ENCODE data around the gene HOXD1. TPM values are rescaled to one million over a fixed set of nuclear protein-coding genes. Genes with fewer than 3 reads are reported as not detected.

HOXD1 gene
- total RNA-seq, 1 donor = not detected

DNA sequence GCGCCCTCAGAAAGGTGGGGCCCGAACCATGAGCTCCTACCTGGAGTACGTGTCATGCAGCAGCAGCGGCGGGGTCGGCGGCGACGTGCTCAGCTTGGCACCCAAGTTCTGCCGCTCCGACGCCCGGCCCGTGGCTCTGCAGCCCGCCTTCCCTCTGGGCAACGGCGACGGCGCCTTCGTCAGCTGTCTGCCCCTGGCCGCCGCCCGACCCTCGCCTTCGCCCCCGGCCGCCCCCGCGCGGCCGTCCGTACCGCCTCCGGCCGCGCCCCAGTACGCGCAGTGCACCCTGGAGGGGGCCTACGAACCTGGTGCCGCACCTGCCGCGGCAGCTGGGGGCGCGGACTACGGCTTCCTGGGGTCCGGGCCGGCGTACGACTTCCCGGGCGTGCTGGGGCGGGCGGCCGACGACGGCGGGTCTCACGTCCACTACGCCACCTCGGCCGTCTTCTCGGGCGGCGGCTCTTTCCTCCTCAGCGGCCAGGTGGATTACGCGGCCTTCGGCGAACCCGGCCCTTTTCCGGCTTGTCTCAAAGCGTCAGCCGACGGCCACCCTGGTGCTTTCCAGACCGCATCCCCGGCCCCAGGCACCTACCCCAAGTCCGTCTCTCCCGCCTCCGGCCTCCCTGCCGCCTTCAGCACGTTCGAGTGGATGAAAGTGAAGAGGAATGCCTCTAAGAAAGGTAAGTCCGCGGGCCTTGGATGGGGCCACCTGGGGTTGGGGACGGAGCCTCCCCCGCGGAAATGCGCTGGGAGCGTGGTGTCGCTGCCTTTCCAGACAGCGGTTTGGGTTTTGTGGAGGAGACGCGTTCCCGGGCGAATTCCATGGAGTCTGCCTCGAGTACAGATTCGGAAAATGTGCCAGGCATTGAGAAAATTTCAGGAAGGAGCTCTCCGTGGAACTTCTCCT, 559 bp downstream of the HOXD1 start:
- DNase-seq (ENCODE audit: insufficient read length, low spot score, missing footprints) = peak; percentile 77
- Histone ChIP-seq H3K4me3 (ENCODE audit: insufficient read depth, low read length) (peak overlapping the region; percentile 75), H3K27me3 (ENCODE audit: insufficient read depth, low read length) (peaks cover 69% of the 10 kb centered on the region), H2AFZ (ENCODE audit: low read length) (peak overlapping the region; percentile 82), H3K9me3 (ENCODE audit: low read depth, low read length) (no peaks in the 10 kb centered on the region), H3K4me2 (ENCODE audit: insufficient read depth, low read length) (peak overlapping the region; percentile 94), H3K36me3 (ENCODE audit: insufficient read depth, low read length) (no peaks in the 10 kb centered on the region), H4K20me1 (ENCODE audit: insufficient read depth, low read length) (no peaks in the 10 kb centered on the region), H3K79me2 (ENCODE audit: insufficient read depth, low read length) (no peaks in the 10 kb centered on the region), H3K27ac (ENCODE audit: low read depth, low read length) (no peak overlapping the region), H3K4me1 (ENCODE audit: insufficient read depth, low read length) (peaks cover 4% of the 10 kb centered on the region)
- TF ChIP-seq, protein P1, sequence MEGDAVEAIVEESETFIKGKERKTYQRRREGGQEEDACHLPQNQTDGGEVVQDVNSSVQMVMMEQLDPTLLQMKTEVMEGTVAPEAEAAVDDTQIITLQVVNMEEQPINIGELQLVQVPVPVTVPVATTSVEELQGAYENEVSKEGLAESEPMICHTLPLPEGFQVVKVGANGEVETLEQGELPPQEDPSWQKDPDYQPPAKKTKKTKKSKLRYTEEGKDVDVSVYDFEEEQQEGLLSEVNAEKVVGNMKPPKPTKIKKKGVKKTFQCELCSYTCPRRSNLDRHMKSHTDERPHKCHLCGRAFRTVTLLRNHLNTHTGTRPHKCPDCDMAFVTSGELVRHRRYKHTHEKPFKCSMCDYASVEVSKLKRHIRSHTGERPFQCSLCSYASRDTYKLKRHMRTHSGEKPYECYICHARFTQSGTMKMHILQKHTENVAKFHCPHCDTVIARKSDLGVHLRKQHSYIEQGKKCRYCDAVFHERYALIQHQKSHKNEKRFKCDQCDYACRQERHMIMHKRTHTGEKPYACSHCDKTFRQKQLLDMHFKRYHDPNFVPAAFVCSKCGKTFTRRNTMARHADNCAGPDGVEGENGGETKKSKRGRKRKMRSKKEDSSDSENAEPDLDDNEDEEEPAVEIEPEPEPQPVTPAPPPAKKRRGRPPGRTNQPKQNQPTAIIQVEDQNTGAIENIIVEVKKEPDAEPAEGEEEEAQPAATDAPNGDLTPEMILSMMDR (IDR thresholded peaks at IDR 0.05; ENCODE audit: extremely low read depth, low read depth, low read length) = no peak

DNA sequence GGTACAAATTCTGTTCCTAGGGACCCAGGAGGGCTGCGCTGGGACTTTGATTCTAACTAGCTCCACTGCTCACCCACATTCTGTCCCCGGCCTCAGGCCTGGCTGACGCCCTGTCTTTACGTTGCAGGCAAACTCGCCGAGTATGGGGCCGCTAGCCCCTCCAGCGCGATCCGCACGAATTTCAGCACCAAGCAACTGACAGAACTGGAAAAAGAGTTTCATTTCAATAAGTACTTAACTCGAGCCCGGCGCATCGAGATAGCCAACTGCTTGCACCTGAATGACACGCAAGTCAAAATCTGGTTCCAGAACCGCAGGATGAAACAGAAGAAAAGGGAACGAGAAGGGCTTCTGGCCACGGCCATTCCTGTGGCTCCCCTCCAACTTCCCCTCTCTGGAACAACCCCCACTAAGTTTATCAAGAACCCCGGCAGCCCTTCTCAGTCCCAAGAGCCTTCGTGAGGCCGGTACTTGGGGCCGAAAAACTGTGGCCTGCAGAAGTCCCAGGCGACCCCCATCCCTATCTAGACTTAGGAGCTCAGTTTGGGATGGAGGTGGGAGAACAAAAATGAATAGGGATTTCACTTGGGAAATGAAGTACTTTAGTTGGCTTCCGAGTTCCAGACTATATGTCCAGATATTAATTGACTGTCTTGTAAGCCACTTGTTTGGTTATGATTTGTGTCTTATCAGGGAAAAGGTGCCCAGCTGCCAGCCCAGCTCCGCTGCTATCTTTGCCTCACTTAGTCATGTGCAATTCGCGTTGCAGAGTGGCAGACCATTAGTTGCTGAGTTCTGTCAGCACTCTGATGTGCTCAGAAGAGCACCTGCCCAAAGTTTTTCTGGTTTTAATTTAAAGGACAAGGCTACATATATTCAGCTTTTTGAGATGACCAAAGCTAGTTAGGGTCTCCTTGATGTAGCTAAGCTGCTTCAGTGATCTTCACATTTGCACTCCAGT, 1.5 kb downstream of the HOXD1 start:
- H3K9me3 ChIP-seq (ENCODE audit: low read depth, low read length) = no peaks in the 10 kb centered on the region
- H3K27ac ChIP-seq (ENCODE audit: low read depth, low read length) = no peak overlapping the region
- no peaks in the 10 kb centered on the region for H4K20me1 ChIP-seq (ENCODE audit: insufficient read depth, low read length)
- peak overlapping the region; percentile 94 for H3K4me2 ChIP-seq (ENCODE audit: insufficient read depth, low read length)
- H3K27me3 ChIP-seq (ENCODE audit: insufficient read depth, low read length) = peaks cover 76% of the 10 kb centered on the region
- H3K79me2 ChIP-seq (ENCODE audit: insufficient read depth, low read length) = no peaks in the 10 kb centered on the region
- peaks cover 4% of the 10 kb centered on the region for H3K4me1 ChIP-seq (ENCODE audit: insufficient read depth, low read length)
- H3K4me3 ChIP-seq (ENCODE audit: insufficient read depth, low read length) = peak overlapping the region; percentile 75
- H3K36me3 ChIP-seq (ENCODE audit: insufficient read depth, low read length) = no peaks in the 10 kb centered on the region
- DNase-seq (ENCODE audit: insufficient read length, low spot score, missing footprints) = peak; percentile 54
- TF ChIP-seq, protein P1 (IDR thresholded peaks at IDR 0.05; ENCODE audit: extremely low read depth, low read depth, low read length) = no peak
- no peak overlapping the region for H2AFZ ChIP-seq (ENCODE audit: low read length)

DNA sequence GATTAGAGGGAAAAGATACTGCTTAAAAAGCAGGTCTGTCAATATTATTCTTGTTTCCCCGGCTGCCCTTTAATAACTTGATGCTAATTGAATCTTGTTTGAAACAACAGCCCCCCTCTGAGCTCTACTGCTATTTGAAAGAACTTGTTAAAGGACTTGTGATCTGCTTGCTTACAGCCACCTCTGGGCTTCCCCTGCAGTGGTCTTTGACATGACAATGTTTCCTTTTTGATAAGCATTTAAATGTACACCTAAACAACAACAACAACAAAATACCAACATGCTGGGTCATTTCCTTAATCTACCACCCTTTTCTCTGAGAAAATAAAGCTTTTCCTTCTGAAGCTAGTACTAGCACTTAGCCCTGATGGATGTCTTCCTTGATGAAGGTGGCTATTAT, 3.9 kb downstream of the HOXD1 start:
- H3K36me3 ChIP-seq (ENCODE audit: insufficient read depth, low read length) = no peaks in the 10 kb centered on the region
- no peak overlapping the region for H3K4me2 ChIP-seq (ENCODE audit: insufficient read depth, low read length)
- H4K20me1 ChIP-seq (ENCODE audit: insufficient read depth, low read length) = no peaks in the 10 kb centered on the region
- TF ChIP-seq, protein P1 (IDR thresholded peaks at IDR 0.05; ENCODE audit: extremely low read depth, low read depth, low read length) = no peak
- no peak for DNase-seq (ENCODE audit: insufficient read length, low spot score, missing footprints)
- peaks cover 77% of the 10 kb centered on the region for H3K27me3 ChIP-seq (ENCODE audit: insufficient read depth, low read length)
- H3K79me2 ChIP-seq (ENCODE audit: insufficient read depth, low read length) = no peaks in the 10 kb centered on the region
- H3K4me3 ChIP-seq (ENCODE audit: insufficient read depth, low read length) = no peak overlapping the region
- no peaks in the 10 kb centered on the region for H3K9me3 ChIP-seq (ENCODE audit: low read depth, low read length)
- no peak overlapping the region for H3K27ac ChIP-seq (ENCODE audit: low read depth, low read length)
- H2AFZ ChIP-seq (ENCODE audit: low read length) = no peak overlapping the region
- peaks cover 4% of the 10 kb centered on the region for H3K4me1 ChIP-seq (ENCODE audit: insufficient read depth, low read length)
